CD4-positive, alpha-beta T cell (primary cell): ENCODE data around the gene SLC43A1. TPM values are rescaled to one million over a fixed set of nuclear protein-coding genes. Genes with fewer than 3 reads are reported as not detected.

ENCODE experiments used
- ATAC-seq: fragments of 200-7000 bp; cut with Tn5 transposase; one replicate; pipeline ENCODE4 v1.10.0; 2022; ENCODE audit warnings: mild to moderate bottlenecking; ENCODE audit not compliant: poor library complexity
- CTCF ChIA-PET: fragments of 350-600 bp; sonication (Branson Sonifier 250); formaldehyde crosslinking; loops from one replicate; lab custom pipeline; 2021; ENCODE audit warnings: antibody characterized with exemption, inconsistent platforms; lab: Charles Lee
- POLR2A ChIA-PET: fragments of 350-600 bp; sonication (Branson Sonifier 250); formaldehyde crosslinking; loops from one replicate; lab custom pipeline; 2021; ENCODE audit warnings: antibody characterized with exemption, inconsistent platforms; lab: Charles Lee
- DNase-seq, 14 experiments: peaks; one replicate each; pipeline ENCODE4 v3.0.0-alpha.2; 2013 to 2020; ENCODE audit warnings: mixed read lengths in 2 of 14
- H3K27ac ChIP-seq, 2 donors: one replicate each; pipeline versions ENCODE4 v1.5.1 to v1.7.0; 2013; ENCODE audit warnings: low read length in 2 of 2, low read depth in 1 of 2, mild to moderate bottlenecking in 1 of 2
- H3K27me3 ChIP-seq, 2 experiments: 1 replicate in 1 of 2; 2 replicates in 1 of 2; pipeline versions ENCODE4 v1.6.1 to v1.7.0; 2013; ENCODE audit warnings: low read length in 2 of 2, control low read depth in 1 of 2, mild to moderate bottlenecking in 1 of 2, moderate library complexity in 1 of 2; ENCODE audit not compliant: insufficient read depth in 2 of 2, control insufficient read depth in 1 of 2
- H3K36me3 ChIP-seq: one replicate; pipeline ENCODE4 v1.6.1; 2013; ENCODE audit warnings: low read length, control low read depth; ENCODE audit not compliant: insufficient read depth
- H3K4me1 ChIP-seq: one replicate; pipeline ENCODE4 v1.6.1; 2013; ENCODE audit warnings: low read length, control low read depth; ENCODE audit not compliant: insufficient read depth
- H3K4me3 ChIP-seq: one replicate; pipeline ENCODE4 v1.5.1; 2013; ENCODE audit warnings: mild to moderate bottlenecking, low read length, moderate library complexity
- H3K9me3 ChIP-seq, 2 experiments: 1 replicate in 1 of 2; 2 replicates in 1 of 2; pipeline versions ENCODE4 v1.6.1 to v1.7.0; 2013; ENCODE audit warnings: low read length in 2 of 2, mild to moderate bottlenecking in 2 of 2, control low read depth in 1 of 2, moderate library complexity in 1 of 2; ENCODE audit not compliant: control insufficient read depth in 1 of 2, insufficient read depth in 1 of 2
- H3K27ac Mint-ChIP-seq: one replicate; pipeline ENCODE4 v1.8.0; 2020; ENCODE audit warnings: mixed read lengths
- H3K27me3 Mint-ChIP-seq: one replicate; pipeline ENCODE4 v1.8.0; 2021; ENCODE audit warnings: mixed read lengths
- H3K36me3 Mint-ChIP-seq: one replicate; pipeline ENCODE4 v1.8.0; 2021; ENCODE audit warnings: low read depth, mixed read lengths
- H3K4me1 Mint-ChIP-seq: one replicate; pipeline ENCODE4 v1.8.0; 2021; ENCODE audit warnings: low read depth, mixed read lengths
- H3K4me3 Mint-ChIP-seq: one replicate; pipeline ENCODE4 v1.8.0; 2020; ENCODE audit warnings: mild to moderate bottlenecking, mixed read lengths
- H3K9me3 Mint-ChIP-seq: one replicate; pipeline ENCODE4 v1.8.0; 2020; ENCODE audit warnings: mixed read lengths
- intact Hi-C, 2 experiments: fragments of 100-400 bp; cut with DNase I in 1 of 2; cut with micrococcal nuclease in 1 of 2; formaldehyde crosslinking; loops; one replicate each; pipeline versions ENCODE4 v1.15.1 to v1.9.0; 2023 to 2025; cut with DNase I, micrococcal nuclease
- total RNA-seq, 174 experiments: library from RNA in 2 of 174; stranded (reverse) in 2 of 174; gene quantifications; one replicate each; pipeline ENCODE4 v1.2.3 and lab custom pipeline; 2021 to 2026
- TF ChIP-seq, protein P1 (sequence below): fragments of 200-600 bp; IDR thresholded peaks from one replicate; pipeline ENCODE4 v1.8.0; 2022; ENCODE audit warnings: antibody characterized with exemption, mild to moderate bottlenecking

SLC43A1 gene
- total RNA-seq, 2 experiments from 2014 or later = 3.1 to 4.2 TPM

DNA sequence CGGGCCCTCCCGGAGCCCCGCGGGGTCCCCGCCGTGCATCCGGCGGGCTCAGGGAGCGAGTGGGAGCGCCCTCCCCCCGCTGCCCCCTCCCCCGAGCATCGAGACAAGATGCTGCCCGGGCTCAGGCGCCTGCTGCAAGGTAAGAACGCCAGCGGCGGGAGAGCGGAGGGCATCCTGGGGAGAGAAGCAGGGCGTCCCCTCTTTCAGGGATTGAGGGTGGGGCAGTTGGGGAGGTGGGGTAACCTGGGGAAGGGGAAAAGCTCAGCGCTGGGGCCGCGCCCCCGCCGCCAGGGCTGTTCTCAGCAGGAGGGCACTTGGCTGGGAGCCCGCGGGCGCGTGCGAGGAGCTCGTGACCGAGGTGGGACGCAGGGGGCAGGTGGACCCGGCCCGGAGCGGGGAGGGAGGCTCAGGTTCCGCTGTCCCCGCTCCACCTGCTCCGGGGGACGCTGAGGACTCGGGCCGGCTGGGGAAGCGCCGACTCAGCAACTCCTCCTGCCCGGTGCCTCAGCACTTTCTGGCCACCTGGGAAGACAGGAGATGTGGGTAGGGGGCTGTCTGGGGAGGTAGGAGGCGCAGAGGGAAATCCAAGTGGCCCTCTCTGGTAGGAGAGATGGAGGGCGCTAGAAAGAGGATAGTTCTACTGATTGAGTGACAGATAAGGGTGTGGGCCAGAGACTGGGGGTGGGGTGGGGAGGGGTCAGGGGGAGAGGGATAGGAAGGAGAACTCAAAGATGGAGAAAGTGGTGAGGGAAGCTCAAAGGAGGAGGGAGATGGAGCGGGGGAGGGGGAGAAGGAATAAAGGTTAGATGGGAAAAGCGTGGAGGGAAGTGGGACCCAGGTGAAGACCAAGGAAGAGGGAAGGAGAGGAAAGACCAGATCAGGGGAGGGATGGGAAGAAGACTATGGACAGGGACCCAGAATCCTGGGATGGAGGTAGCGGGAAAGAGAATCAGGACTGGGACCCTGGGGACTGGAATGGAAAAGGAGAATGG, 54.4 kb downstream of the SLC43A1 start:
- intact Hi-C loops = loop anchor here in 1 of 2 experiments (2.0 kb wide), 1 partner anchor 14 kb away; no protein-coding TSS in a partner anchor
- TF ChIP-seq, protein P1, sequence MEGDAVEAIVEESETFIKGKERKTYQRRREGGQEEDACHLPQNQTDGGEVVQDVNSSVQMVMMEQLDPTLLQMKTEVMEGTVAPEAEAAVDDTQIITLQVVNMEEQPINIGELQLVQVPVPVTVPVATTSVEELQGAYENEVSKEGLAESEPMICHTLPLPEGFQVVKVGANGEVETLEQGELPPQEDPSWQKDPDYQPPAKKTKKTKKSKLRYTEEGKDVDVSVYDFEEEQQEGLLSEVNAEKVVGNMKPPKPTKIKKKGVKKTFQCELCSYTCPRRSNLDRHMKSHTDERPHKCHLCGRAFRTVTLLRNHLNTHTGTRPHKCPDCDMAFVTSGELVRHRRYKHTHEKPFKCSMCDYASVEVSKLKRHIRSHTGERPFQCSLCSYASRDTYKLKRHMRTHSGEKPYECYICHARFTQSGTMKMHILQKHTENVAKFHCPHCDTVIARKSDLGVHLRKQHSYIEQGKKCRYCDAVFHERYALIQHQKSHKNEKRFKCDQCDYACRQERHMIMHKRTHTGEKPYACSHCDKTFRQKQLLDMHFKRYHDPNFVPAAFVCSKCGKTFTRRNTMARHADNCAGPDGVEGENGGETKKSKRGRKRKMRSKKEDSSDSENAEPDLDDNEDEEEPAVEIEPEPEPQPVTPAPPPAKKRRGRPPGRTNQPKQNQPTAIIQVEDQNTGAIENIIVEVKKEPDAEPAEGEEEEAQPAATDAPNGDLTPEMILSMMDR = no peak
- ChIA-PET CTCF (no interaction called here), POLR2A (interaction anchor here (1.0 kb wide), 1 partner anchor 16 kb away, joined by 3 read pairs; no protein-coding TSS in a partner anchor)
- peaks cover 52% of the 10 kb centered on the region for H3K27me3 Mint-ChIP-seq
- no peak overlapping the region for H3K27ac ChIP-seq
- H3K27ac Mint-ChIP-seq = no peak overlapping the region
- no peaks in the 10 kb centered on the region for H3K9me3 Mint-ChIP-seq
- DNase-seq (peak in 3 of 14 experiments; percentile 8 to 21 (median 19)), ATAC-seq (peak; percentile 15)
- peak overlapping the region; percentile 20 for H3K4me3 Mint-ChIP-seq
- peaks cover 38% of the 10 kb centered on the region for H3K4me1 Mint-ChIP-seq
- no peaks in the 10 kb centered on the region for H3K36me3 ChIP-seq
- H3K27me3 ChIP-seq = peaks cover 33 to 37% of the 10 kb centered on the region in 2 experiments
- H3K36me3 Mint-ChIP-seq = no peaks in the 10 kb centered on the region
- H3K4me3 ChIP-seq = peak overlapping the region; percentile 22
- H3K9me3 ChIP-seq = no peaks in the 10 kb centered on the region
- H3K4me1 ChIP-seq = peaks cover 42% of the 10 kb centered on the region

GRCh38 chr11:57460022-57460757, 55.3 kb downstream of the SLC43A1 start, which contains the start of gene RTN4RL2:
TSS of gene RTN4RL2 (plus strand) at chr11:57460528. CDS start at chr11:57460866, 338 bp downstream.
- DNase-seq (peak in 4 of 14 experiments; percentile 28 to 61 (median 50)), ATAC-seq (peak; percentile 43)
- H3K27me3 Mint-ChIP-seq = peaks cover 59% of the 10 kb centered on the region
- Histone ChIP-seq H3K36me3 (no peaks in the 10 kb centered on the region), H3K27ac (no peak within 1 kb of the TSS), H3K4me1 (peaks cover 42% of the 10 kb centered on the region), H3K27me3 (peaks cover 33 to 37% of the 10 kb centered on the region in 2 experiments), H3K4me3 (peak within 1 kb of the TSS; percentile 40), H3K9me3 (no peaks in the 10 kb centered on the region)
- CTCF ChIA-PET = interaction anchor here (0.7 to 0.9 kb wide), 3 partner anchors 35 to 108 kb away, joined by 3 to 4 read pairs (median 3); no protein-coding TSS in a partner anchor
- H3K4me3 Mint-ChIP-seq = peak within 1 kb of the TSS; percentile 79
- TF ChIP-seq, protein P1 = no peak
- no peaks in the 10 kb centered on the region for H3K9me3 Mint-ChIP-seq
- H3K4me1 Mint-ChIP-seq = peaks cover 38% of the 10 kb centered on the region
- POLR2A ChIA-PET = interaction anchor here (0.9 to 1.3 kb wide), 4 partner anchors 12 to 1064 kb away, joined by 3 to 10 read pairs (median 4); no protein-coding TSS in a partner anchor
- no peak within 1 kb of the TSS for H3K27ac Mint-ChIP-seq
- intact Hi-C loops = loop anchor here in 1 of 2 experiments (2.0 kb wide), 1 partner anchor 15 kb away; no protein-coding TSS in a partner anchor
- H3K36me3 Mint-ChIP-seq = no peaks in the 10 kb centered on the region
